Activated CD8-positive, alpha-beta T cell treated with anti-CD3 and anti-CD28 coated beads, Interleukin-2, amount 10 ng/mL, durations not matched to agents 7 days and 5 days (primary cell): ENCODE data around the gene NDUFS6. TPM values are rescaled to one million over a fixed set of nuclear protein-coding genes. Genes with fewer than 3 reads are reported as not detected.
"Not testable (repeated sequence)": the region's sequence is repeated elsewhere in the genome, so short reads cannot be mapped to it uniquely, and the experiment has no call there.

Experiments used
- ATAC-seq: fragments of 150-1000 bp; cut with Tn5 transposase; one replicate; pipeline ENCODE4 v1.10.0; 2021; ENCODE audit warnings: moderate library complexity
- CTCF ChIA-PET: fragments of 350-600 bp; sonication (Branson Sonifier 250); formaldehyde crosslinking; loops from one replicate; lab custom pipeline; 2021; ENCODE audit warnings: antibody characterized with exemption; lab: Charles Lee
- POLR2A ChIA-PET: fragments of 350-600 bp; sonication (Branson Sonifier 250); formaldehyde crosslinking; loops from one replicate; lab custom pipeline; 2021; ENCODE audit warnings: antibody characterized with exemption; lab: Charles Lee
- DNase-seq: peaks from one replicate; pipeline ENCODE4 v3.0.0-alpha.2; 2020
- H3K27ac Mint-ChIP-seq: one replicate; pipeline ENCODE4 v1.8.0; 2021; ENCODE audit warnings: mild to moderate bottlenecking, mixed read lengths
- H3K27me3 Mint-ChIP-seq: one replicate; pipeline ENCODE4 v1.8.0; 2021; ENCODE audit warnings: low read depth, mixed read lengths
- H3K36me3 Mint-ChIP-seq: one replicate; pipeline ENCODE4 v1.8.0; 2021; ENCODE audit warnings: low read depth, mixed read lengths
- H3K4me1 Mint-ChIP-seq: one replicate; pipeline ENCODE4 v1.8.0; 2021; ENCODE audit warnings: low read depth, mixed read lengths
- H3K4me3 Mint-ChIP-seq: one replicate; pipeline ENCODE4 v1.8.0; 2021; ENCODE audit warnings: mild to moderate bottlenecking, mixed read lengths
- H3K9me3 Mint-ChIP-seq: one replicate; pipeline ENCODE4 v1.8.0; 2022; ENCODE audit warnings: mixed read lengths; ENCODE audit not compliant: insufficient read depth
- total RNA-seq, 2 experiments: library from RNA; stranded (reverse); gene quantifications; one replicate each; pipeline ENCODE4 v1.2.3, GENCODE V29; 2021

The NDUFS6 gene
- total RNA-seq, 2 experiments from 2014 or later: 36.6 to 36.7 TPM

DNA sequence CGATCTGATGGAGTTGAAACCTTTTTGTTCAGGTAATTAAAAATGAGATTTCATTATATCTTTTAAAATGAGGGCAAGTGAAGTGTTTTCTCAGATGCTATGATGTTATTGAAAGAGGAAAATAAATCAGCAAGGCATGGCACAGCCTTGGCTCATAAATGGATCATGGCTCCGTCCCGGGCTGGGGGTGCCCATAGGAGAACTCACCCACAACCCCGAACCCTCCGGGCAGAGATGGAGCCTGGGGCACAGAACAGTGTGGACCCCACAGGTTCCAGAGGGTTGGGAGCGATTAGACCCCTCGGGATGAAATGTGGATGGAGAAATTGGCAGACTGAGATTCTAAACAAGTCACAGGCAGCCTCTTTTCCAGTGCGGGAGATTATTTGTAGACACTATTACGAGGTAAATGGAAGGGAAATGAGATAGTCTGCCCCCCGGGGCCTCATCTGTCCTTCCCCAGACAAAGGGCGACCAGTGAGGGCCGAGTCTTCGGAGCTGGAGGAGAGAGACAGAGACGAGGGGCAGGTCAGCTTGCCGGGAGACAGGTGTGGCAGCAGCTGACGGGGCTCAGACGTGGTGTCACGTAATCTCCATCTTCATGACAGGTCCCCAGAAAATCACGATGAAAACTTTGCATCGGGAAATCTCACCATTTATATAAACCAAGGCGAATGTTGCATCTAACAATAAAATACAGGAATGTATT is 33.7 kb downstream of the NDUFS6 start:
- POLR2A ChIA-PET: no interaction called here
- no peak for ATAC-seq

DNA sequence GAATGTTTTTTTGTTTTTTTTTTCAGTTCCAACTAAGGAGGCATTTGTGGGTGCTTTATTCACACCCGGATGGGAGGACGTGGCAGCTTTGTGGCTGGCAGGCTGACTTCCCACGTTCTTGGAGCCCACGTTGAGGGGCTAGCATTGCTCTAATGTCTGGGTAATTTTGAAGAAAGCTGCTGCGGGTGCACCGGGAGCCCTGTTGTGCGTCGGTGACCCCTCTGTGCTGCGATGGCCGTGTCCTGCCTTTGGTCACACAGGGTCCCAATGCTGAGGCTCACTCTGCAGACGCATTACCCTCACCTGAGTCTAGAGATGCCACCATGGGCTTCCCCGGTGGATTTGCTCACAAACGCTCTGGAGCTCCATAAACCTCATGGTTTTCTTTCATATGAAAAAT is 34.2 kb downstream of the NDUFS6 start:
- Mint-ChIP-seq H3K4me3 (no peak overlapping the region), H3K27me3 (no peaks in the 10 kb centered on the region), H3K9me3 (no peaks in the 10 kb centered on the region), H3K36me3 (no peaks in the 10 kb centered on the region), H3K27ac (no peak overlapping the region), H3K4me1 (no peaks in the 10 kb centered on the region)
- ChIA-PET POLR2A (no interaction called here), CTCF (no interaction called here)
- DNase-seq (no peak), ATAC-seq (no peak)

More for the DNA sequence above, 33.7 kb downstream of the NDUFS6 start:
- no peaks in the 10 kb centered on the region for H3K27me3 Mint-ChIP-seq
- no peaks in the 10 kb centered on the region for H3K9me3 Mint-ChIP-seq
- no peak for DNase-seq
- H3K27ac Mint-ChIP-seq: no peak overlapping the region
- H3K36me3 Mint-ChIP-seq: no peaks in the 10 kb centered on the region
- H3K4me3 Mint-ChIP-seq: no peak overlapping the region
- no peaks in the 10 kb centered on the region for H3K4me1 Mint-ChIP-seq
- CTCF ChIA-PET: no interaction called here

DNA sequence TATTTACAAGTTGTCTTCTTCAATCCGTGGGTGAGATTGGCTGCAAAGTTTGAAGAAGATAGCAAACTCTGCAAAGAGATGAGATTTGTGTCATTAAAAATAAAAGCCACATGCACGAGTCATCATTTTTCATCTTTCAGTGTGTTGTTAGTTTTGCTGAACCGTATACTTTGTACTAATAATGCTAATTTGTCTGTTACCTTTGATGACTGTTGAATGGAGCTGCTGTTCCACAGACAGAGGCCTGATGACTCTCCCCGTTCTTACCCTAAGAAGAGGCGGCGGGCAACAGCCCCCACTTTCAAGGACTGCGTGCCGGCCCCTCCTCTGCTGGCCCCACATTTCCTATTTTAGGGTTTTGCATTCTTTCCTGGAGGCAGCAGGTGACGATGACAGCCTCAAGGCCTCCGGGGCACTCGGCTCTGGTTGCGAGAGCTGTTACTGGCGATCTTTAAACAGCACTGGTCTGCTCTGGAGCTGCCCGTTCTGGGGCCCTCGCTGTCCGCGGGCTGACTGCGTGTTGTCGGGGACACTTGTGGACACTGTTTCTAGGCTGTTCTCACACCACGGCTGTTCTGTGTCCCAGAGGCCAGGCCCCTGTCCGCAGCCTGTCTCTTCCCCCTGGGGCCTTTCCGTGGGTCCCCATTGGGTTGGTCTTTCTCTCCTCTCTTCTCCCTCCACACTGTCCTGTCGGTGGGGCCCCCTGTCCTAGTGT is 35.1 kb downstream of the NDUFS6 start:
- H3K4me1 Mint-ChIP-seq: no peaks in the 10 kb centered on the region
- ATAC-seq (no peak), DNase-seq (no peak)
- H3K27ac Mint-ChIP-seq: no peak overlapping the region
- ChIA-PET CTCF (no interaction called here), POLR2A (no interaction called here)
- H3K4me3 Mint-ChIP-seq: no peak overlapping the region
- peaks cover 1% of the 10 kb centered on the region for H3K27me3 Mint-ChIP-seq
- no peaks in the 10 kb centered on the region for H3K36me3 Mint-ChIP-seq
- no peaks in the 10 kb centered on the region for H3K9me3 Mint-ChIP-seq

DNA sequence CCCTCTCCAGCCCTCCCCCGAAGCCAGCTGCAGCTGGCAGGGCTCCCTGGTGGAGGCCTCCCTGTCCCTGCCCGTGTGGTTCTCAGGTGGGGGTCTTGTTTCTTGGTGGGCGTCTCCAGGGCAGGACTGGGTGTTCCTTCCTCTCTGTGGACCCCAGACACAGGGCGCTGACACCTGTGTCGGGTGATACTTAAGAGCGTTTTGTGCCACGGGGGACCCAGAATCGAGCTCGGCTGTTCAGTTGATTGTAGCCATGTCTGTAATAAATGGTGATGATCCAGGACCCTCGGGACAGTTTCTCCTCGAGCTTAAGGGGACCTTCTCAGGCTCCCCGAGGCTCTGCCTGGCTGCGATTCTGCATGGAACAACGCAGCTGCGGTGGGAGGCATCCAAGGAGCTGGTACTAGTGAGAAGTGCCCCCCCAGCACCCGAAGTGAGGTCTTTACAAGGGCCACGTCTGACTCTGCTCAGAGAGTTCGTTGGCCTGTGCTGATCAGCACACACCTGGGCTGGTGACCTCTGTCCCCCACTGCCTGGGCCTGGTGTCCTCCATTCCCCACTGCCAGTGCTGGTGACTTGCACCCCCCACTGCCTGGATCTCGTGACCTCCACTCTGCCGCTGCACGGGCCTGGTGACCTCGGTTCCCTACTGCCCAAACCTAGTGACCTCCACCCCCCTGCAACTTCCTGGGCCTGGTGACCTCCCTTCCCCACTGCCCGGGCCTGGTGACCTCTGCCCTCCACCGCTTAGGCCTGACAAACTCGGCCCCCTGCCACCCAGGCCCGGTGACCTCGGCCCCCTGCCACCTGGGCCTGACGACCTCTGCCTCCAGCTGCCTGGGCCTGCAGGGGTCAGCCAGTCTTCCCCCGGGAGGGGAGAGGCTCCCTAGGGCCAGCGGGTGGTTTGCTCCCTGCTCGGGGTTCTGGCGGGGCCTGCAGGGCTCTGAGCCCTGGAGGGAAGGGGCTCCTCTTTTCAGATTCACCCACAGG is 36.0 kb downstream of the NDUFS6 start:
- no peak overlapping the region for H3K4me3 Mint-ChIP-seq
- CTCF ChIA-PET: no interaction called here
- POLR2A ChIA-PET: no interaction called here
- H3K27me3 Mint-ChIP-seq: peaks cover 4% of the 10 kb centered on the region
- H3K36me3 Mint-ChIP-seq: no peaks in the 10 kb centered on the region
- no peaks in the 10 kb centered on the region for H3K4me1 Mint-ChIP-seq
- no peak overlapping the region for H3K27ac Mint-ChIP-seq
- no peak for DNase-seq
- no peaks in the 10 kb centered on the region for H3K9me3 Mint-ChIP-seq
- ATAC-seq: no peak

DNA sequence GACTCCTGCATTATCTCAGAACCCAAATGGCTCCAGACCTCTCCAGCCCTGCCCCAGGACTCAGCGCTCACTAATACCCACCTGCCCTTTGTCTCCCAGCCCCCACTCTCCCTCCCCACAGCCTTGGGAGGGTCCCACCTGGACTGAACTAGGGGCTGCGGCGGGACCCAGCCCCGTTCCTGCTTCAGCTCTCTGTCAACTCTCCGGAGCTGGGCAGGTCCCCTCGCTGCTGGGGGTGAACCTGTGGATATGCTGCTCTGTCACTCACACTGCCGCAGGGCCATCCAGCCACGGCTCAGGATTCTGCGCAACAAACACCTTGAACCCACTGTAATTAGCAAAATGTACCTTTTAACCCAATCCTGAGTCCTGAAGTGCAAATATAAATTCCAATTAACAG is 36.8 kb downstream of the NDUFS6 start:
- CTCF ChIA-PET: no interaction called here
- no peak for ATAC-seq
- no peaks in the 10 kb centered on the region for H3K4me1 Mint-ChIP-seq

DNA sequence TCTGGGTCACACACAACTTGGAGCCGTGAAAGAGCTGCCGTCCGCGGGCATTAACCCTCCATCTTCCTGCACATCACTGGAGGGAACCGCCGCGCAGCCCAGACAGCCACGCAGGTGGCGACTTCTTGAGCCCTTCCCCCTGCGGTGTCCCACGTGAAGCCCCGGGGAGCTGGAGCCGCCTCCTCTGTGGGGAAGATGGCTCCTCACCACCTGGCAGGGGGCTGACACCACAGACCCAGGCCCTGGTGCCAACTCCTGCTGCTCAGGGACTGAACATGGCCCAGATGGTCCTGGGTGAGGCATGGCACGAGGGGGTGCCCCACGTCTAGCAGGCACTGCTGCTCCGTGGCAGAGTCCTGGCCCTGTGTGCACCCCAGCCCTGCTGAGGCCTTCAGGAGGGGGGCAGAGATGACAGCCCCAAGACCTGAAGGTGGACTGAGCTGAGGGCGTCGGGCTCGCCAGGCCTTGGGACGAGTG is 38.9 kb downstream of the NDUFS6 start:
- no peak overlapping the region for H3K4me3 Mint-ChIP-seq
- no peak for DNase-seq
- CTCF ChIA-PET: no interaction called here
- H3K27me3 Mint-ChIP-seq: peaks cover 7% of the 10 kb centered on the region
- H3K36me3 Mint-ChIP-seq: no peaks in the 10 kb centered on the region
- no peak overlapping the region for H3K27ac Mint-ChIP-seq
- POLR2A ChIA-PET: no interaction called here
- H3K4me1 Mint-ChIP-seq: no peaks in the 10 kb centered on the region
- H3K9me3 Mint-ChIP-seq: no peaks in the 10 kb centered on the region
- ATAC-seq: no peak

More for the DNA sequence above, 36.8 kb downstream of the NDUFS6 start:
- Mint-ChIP-seq H3K4me3 (no peak overlapping the region), H3K36me3 (no peaks in the 10 kb centered on the region), H3K27ac (no peak overlapping the region), H3K9me3 (no peaks in the 10 kb centered on the region), H3K27me3 (peaks cover 7% of the 10 kb centered on the region)
- POLR2A ChIA-PET: no interaction called here
- DNase-seq: no peak

DNA sequence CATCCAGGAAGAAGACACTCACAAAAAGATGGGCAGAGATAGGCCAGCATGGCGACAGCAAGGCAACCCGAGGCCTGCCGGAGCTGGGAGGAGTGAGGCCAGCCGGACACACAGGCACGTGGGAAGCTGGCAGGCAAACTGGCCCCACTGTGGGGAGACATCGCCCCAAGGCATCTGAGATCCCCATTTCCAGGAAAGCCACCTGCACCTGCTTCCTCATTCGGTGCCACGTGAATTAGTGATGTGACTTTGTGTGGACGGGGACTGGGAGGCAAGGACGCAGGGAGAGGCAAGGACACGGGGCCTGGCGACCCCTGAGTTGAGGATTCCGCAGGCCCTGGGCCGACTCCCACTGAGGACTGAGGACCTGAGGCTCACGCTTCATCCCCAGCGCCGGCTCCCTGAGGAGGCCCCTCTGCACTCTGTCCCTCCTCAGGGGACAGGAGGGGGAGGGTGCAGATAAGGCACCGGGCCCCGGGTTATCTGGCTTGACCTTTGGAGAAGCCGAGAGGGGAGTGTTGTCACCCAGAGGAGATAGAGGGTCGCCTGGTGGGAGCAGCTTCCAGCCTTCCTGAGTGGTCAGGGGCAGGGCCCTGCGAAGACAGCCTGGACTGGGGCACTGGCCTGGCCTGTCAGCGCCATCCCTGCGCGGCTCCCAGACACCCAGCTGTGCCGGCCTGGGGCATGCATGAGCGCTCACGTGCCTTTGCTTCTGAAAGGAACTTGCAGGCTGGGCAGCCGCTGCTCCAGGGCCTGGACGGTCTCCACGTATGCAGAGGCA is 39.7 kb downstream of the NDUFS6 start:
- H3K27me3 Mint-ChIP-seq: peaks cover 7% of the 10 kb centered on the region
- ChIA-PET POLR2A (no interaction called here), CTCF (no interaction called here)
- H3K36me3 Mint-ChIP-seq: no peaks in the 10 kb centered on the region
- no peaks in the 10 kb centered on the region for H3K4me1 Mint-ChIP-seq
- DNase-seq (no peak), ATAC-seq (no peak)
- no peak overlapping the region for H3K27ac Mint-ChIP-seq
- H3K4me3 Mint-ChIP-seq: no peak overlapping the region
- H3K9me3 Mint-ChIP-seq: no peaks in the 10 kb centered on the region

DNA sequence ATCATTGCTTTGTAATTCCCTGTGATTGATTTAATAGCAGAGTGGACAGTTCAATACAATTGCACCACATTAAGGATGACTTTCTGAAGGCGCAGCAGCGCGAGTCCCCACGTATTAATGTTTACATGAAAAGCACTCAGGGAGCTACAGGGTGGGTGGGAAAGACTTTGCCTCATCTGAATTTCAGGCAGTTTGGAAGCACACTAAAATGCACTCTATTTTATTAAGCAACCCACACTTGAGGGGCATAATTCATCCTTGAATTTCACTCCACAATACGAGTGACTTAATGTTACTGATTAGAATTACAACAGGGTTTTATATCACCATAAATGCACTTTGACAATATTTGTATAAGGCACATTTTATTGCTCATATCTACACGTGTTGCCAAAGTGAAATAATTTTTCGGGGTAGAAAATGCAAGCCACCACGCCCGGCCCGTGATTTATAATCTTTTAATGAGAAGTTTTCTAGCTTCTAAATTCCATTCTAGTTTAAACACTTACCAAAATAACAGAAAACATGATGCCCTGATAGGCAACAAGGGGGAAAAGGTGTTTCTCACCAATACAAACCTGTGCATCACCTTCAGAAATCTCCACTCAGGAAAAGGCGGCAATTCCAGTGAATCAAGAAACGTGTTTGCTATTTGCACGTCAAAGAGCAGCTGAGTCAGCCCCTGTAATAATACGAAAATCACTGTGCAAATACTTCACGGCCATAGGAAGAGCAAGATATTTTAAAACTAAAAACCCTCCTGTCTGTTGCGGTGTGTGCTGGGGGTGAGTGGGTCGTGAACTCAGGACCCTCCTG is 41.0 kb downstream of the NDUFS6 start:
- Mint-ChIP-seq H3K4me3 (no peak overlapping the region), H3K27me3 (peaks cover 7% of the 10 kb centered on the region), H3K9me3 (no peaks in the 10 kb centered on the region), H3K27ac (no peak overlapping the region), H3K4me1 (no peaks in the 10 kb centered on the region), H3K36me3 (no peaks in the 10 kb centered on the region)
- ATAC-seq: no peak
- CTCF ChIA-PET: no interaction called here
- POLR2A ChIA-PET: no interaction called here
- DNase-seq: no peak

DNA sequence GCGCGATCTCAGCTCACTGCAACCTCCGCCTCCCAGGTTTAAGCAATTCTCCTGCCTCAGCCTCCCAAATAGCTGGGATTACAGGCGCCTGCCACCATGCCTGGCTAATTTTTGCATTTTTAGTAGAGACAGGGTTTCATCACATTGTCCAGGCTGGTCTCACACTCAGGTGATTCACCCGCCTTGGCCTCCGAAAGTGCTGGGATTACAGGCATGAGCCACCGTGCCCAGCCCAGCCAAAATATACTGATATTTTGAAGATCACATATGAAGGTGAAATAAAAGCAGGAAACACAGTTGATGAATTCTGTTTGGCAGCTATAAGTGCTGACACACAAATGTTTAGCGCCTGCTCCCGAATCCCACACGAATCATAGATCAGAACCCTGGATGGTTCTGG is 42.6 kb downstream of the NDUFS6 start:
- ATAC-seq, H3K36me3 Mint-ChIP-seq: not testable (repeated sequence)

DNA sequence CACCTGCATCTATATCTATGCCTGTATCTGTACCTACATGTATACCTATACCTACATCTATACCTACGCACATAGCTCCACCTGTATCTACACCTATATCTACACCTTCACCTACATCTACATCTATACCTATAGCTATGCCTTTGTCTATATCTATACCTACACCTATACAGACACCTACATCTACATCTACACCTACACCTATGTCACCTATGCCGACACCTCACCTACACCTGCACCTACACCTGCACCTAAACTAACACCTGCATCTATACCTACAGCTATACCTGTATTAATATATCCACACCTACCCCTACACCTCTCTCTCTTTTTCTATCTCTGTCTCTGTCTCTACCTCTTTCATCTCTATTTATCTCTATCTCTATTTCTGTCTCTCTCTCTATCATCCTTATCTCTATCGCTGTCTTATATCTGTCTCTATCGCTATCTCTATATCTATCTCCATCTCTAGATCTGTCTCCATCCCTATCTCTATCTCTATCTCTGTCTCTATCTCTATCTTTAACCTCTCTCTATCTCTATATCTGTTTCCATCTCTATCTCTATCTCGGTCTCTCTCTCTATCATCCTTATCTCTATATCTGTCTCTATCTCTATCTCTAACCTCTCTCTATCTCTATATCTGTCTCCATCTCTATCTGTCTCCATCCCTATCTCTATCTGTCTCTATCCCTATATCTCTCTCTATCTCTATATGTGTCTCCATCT is 43.7 kb downstream of the NDUFS6 start:
- Mint-ChIP-seq H3K4me1 (no peaks in the 10 kb centered on the region), H3K4me3 (no peak overlapping the region), H3K27me3 (peaks cover 12% of the 10 kb centered on the region), H3K9me3 (no peaks in the 10 kb centered on the region), H3K36me3 (no peaks in the 10 kb centered on the region), H3K27ac (no peak overlapping the region)
- POLR2A ChIA-PET: no interaction called here
- ATAC-seq: no peak
- DNase-seq: no peak
- CTCF ChIA-PET: no interaction called here

More for the DNA sequence above, 42.6 kb downstream of the NDUFS6 start:
- DNase-seq, CTCF ChIA-PET, H3K9me3 Mint-ChIP-seq, POLR2A ChIA-PET, H3K4me1 Mint-ChIP-seq, H3K4me3 Mint-ChIP-seq, H3K27ac Mint-ChIP-seq, H3K27me3 Mint-ChIP-seq: not testable (repeated sequence)
